NCI-H748 (cell line): ENCODE measurements around the gene ADAMTS17.

Experiments
- DNase-seq: peaks from one replicate; lab custom pipeline; 2025; ENCODE audit not compliant: unreplicated experiment; lab: John Stamatoyannopoulos, UW

The ADAMTS17 gene

DNA sequence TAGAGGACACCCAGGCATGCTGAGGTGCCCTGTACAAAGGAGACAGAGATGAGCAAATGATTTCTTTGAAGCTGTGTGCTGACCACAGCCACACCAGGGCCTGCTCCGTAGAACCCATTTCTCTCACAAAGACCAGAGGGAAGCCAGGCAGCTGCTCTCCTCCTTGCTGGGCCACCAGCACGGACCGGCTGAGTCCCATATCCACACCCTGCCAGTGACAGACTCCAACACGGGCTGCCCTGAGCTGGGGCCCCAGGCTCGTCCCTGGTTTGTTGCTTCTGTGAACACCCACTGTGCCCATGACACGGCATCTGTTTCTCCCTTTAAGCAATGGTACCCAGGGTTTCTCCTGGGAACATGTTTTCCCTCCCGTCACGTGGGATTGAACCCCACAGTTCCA is 284.5 kb downstream of the ADAMTS17 start:
- DNase-seq, result no peak

DNA sequence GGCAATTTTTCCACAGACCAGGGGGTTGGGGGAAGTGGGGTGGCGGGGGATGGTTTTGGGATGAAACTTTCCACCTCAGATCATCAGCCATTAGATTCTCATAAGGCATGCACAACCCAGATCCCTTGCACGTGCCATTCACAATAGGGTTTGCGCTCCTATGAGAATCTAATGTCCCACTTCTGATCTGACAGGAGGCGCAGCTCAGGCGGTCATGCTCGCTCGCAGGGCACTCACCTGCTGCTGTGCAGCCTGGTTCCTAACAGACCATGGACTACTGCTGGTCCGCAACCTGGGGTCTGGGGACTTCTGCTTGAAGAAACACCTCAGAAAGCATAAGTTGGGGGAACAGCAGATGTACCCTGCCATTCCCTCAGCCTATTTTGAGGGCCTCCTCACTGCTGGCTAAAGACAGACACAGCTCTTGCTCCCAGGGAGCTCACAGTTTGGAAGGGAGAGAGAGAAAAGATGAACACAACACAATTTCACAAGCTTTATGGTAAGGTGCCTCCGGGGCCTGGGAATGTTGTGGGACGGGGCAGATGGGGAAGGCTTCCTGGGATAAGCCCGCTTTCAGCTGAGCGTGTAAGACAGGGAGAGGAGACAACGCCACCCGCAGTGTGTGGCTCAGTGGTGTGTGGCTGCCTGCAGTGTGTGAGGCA is 285.2 kb downstream of the ADAMTS17 start:
- no peak for DNase-seq

DNA sequence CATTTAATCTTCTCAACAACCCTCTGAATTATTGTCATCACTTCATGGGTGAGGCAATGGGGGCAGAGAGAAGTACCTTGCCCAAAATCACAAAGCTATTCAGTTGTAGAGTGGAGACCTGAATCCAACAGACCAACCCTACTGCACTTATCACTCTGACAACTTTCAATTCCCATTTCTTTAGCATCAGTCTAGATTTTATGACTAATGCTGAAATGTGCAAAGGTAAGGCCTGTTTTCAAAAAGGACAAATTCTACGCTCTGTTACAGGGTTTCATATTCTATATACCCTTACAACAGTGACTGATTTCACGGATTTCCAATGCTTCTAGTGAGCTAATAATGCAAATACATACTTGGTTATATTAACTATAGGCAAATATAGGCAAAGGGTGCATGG is 286.0 kb downstream of the ADAMTS17 start:
- no peak for DNase-seq

DNA sequence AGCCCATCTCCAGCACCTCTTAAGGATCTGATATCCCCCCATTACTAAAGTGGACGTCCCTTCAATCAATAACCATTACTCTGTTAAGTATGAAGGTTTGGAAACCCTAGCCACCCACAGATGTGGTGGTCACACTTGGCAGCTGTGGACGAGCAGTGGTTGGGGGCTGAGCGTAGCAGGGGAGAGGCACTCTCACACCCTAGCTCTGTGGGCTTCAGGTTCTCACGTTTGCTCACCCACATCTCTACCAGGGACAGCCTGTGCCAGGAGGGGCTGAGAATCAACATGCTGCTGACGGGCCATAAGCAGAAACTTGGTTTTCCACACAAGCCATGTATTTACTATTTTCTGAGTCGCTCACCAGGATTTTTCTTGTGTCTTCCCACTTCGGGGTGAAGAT is 287.2 kb downstream of the ADAMTS17 start:
- no peak for DNase-seq

DNA sequence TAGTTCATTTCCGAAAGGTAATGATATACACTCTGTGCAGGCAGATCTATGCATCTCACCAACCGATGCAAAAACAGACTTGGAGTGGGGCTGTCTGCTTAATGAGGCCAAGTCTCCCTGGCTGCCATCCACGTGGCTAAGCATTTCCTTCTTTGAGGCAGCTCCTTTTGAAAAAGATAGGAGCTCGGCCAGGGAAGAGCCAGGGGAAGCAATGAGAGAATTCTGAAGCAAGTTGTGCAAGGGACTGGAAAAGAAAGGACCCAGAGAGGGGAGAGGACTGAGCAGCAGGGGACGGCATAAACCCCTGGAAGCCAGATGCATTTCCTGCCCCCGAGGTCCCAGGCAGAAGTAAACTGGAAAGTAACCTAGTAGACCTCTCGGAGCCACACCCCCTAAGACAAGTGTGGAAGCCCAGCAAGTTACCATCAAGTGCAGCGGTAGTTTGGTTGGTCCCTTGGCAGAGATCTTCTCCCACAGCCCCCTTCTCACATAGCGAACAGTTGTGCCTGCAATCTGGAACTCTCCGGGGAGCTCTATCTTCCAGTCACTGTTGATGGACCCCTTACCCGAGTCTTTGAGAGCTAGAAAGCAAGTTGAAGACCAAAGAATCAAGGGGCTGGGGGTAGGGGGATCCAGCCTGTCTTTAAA is 288.2 kb downstream of the ADAMTS17 start:
- no peak for DNase-seq

DNA sequence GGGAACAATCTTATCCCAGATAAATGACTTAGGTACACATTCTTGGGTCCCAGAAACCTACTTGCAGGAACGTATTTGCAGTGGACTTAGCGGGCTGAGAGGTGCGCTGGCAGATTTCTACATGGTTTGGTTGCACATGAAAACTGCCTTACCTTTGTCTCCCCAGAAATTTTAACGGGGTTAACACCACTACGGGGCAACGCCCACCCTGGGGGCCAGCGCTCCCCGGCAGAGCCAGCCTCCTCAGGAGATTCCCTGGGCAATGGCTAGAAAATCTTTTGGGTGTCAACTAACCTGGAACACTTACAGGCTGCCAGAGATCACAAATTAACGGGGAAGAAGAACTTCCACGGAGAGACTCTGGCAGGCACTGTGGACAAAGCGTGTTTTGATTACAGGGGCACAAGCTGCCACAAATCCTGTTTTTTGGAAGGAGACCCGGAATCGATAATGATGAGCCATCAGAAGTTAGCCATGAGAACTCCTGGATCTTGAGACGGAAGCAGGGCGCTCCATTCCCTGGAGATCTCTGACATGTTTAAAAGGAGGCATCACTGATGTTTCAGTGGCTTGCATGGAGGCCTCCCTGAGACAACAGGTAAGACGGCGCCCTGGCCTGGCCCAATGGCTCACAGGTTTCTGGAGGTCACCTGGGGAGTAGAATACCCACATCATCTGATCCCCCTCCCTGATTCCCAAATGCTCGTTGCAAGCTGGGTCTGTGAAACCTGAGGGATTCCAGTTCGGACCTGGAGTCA is 288.9 kb downstream of the ADAMTS17 start:
- DNase-seq, result no peak

DNA sequence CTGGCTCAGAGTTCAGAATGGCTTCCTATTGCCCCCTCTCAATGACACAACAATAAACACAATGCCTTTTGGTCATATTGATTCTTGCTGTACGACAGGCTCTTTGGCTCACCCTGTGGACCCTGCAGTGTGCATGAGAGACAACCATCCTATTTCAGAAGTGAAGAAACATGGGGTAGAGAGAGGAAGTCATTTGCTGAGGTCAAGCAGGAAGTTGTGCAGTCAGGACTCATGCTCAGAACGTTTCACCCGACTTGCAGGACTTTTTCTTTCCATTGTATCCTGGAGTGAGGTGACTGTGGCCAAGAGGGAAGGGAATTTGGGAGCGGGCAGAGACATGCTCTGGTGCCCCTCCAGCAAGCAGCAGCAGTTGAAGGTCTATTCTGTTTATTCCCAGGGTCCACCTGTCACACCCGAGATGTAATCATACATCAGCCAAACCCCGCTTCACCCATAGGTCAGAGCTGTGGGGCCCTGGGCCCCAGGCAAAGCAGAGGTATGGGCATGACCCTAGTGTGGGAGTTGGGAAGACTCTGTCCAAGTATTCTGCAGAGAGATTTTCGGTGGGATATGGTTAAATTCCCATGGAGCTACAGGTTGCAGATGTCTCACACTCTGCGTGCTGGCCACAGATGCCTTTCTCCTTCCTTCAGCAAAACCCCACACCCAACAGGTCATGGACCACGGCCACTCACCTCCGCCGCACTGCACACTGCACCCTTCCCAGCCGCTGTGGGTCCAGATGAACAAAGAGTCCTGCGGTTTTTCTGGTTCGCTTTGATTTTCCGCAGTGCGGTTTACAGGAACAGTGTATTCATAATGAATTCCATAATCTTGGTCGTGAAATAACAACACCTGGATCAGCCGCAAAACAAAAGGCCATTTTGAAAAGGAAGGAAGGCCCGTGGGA is 290.6 kb downstream of the ADAMTS17 start:
- no peak for DNase-seq

DNA sequence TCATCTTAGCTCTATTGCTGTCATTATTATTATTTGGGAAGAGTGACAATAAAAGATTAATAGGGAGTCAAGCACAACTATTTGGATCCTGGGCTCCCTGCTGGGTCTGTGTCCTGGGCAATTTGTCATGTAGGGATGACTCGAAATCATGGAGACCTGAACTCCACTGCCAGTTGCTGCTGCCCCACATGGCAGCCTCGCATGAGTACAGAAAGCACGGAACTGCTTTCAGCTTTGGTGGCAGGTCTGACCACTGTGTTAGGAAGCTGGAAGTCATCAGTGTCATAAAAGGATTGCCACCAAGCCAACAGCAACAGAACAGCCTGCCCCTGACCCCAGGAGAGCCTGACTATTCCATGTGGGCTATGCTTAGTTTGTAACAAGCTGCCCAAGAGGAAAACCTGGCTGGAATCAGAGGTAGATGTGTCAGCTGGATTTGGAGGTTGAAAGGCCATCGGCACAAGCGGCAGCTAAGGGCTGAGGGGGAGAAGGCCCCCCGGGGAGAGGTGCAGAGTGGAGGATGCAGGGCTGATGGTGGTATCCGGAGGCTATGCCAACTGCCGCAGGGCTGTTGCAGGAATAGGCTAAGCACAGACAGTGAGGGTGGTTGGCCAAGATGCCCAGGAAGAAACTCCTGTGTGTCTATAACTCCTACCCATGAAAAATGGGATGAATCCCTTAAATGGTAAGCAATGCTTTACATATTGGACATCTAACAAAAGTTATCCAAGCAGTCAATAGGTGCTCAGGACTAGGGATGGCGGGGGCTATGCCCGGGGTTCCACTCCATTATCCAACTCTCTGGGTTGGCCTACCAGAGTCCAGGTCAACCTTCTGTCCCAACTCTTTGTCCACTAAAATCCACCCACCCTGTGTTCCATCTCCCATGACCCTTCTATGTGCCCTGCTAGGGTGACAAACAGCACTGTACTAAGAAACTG is 291.6 kb downstream of the ADAMTS17 start:
- no peak for DNase-seq

DNA sequence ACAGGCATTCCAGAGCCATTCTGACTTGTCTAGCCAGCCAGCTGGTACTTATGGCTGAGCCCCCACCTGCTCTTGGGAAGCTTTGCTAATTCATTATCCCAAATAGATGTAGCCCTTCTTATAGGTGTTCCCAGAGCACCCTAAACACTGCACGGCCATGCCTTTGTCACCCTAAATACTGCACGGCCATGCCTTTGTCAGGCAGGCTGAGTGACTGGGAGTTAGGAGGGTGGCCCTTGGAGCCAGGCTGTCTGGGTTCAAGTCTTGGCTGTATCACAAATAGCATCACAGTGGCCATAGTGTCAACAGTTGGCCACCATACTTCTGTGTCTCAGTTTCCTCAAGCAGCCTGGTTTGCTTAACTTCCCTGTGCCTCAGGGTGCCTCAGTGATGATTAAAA is 292.3 kb downstream of the ADAMTS17 start:
- no peak for DNase-seq

DNA sequence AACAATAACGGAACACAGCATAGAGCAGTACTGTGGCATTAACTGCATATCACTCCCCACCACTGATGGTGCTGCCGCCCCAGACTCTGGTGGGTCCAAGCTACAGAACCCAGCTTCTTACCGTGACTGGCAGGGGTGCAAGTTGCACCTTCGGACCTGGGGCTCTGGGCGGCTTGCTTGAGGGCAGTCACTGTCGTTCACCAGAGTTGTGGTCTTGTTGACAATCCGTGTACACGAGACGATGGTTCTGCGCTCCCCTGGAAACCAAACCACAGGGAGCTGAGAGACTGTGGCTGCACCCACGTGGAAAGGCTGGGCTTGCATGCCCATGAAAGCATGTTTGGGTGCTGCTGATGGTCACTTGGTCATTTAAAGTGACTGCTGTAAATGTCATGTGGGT is 293.0 kb downstream of the ADAMTS17 start:
- DNase-seq, result no peak

DNA sequence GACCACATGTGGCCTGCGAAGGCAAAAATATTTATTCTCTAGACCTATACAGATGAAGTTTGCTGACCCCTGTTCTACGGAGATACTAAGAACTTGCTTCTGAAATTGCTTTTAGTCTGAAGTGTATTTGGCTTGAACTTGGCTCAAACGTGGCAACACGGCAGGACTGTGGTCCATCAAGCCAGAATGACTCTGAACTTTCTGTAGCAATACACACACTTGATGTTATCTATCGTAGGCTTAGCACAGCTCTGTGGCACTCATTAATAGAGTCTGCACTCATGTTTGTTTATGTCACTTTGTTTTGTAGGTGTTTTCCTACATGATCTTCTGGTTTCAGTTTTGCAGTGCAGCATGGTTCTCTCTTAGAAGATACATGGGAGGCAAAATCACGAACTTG is 298.1 kb downstream of the ADAMTS17 start:
- DNase-seq, result no peak

DNA sequence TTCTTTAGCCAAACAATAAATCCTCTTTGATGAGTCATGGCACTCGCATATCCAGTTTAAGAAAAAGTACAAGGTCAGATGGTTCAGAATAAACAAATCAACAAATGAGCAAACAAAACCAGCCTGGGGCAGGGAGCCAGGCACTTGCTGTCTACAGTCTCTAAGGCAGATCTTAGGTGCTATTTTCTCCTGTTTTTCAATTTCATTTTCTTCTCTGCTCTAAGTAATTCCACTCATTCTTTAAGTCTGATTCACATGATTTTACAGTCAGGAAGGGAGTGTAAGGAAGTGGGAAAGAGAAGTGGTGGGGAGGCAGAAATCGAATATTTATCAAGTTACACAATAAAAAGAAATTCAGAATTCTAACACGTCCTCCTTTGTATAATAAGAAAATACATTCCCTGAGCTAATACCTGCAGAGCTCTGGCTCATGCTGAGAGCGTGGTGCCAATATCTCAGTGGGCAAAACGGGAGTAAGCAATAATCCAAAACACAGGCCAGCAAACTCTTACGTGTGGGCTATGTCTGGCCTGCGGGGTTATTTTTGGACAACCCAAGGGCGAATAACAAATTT is 298.6 kb downstream of the ADAMTS17 start:
- DNase-seq, result no peak

DNA sequence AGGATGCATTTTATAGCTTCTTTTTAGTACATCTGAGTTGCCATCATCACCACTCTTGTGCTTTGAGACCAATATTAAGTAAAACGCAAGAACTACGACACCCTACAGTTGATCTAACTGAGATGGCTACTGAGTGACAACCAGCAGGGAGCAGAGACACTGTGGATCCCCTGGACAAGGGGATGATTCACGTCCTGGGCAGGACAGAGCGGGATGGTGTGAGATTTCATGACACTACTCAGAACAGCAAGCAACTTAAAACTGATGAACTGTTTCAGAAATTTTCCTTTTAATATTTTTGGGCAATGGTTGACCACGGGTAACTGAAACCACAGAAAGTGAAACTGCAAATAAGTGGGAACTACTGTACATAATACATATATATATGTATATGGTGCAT is 299.2 kb downstream of the ADAMTS17 start:
- DNase-seq, result no peak

DNA sequence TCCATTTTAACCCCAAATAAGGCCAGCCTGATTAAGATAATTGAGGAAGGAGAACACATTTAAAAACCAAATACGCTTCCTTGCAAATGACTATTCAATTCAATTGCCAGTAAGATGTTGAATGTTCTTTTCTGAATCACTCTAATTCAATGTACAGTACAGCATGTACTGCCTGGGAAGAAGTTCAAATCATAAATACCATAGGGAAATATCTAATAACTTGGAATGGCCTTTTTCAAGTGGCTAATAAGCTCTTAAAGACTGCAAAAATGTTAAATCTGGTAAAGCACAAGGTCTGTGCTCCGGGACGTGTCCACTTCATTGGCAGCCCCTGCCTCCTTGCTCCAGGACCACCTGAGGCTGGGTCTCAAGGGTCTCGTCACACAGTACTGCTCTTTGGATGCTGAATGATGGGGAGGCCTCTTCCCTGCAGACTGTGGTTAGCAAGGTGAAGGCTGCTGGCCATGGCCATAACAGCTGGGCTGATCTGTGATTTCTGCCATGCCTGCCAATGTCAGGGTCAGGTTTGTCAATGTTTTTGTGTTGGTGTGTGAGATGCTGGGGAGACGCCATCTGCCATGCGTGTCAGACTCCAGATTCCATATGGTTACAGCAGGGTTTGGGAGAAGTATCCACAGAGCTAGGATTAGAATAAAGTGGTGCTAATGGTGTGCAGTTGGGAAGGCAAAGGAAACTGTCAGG is 300.5 kb downstream of the ADAMTS17 start:
- no peak for DNase-seq

DNA sequence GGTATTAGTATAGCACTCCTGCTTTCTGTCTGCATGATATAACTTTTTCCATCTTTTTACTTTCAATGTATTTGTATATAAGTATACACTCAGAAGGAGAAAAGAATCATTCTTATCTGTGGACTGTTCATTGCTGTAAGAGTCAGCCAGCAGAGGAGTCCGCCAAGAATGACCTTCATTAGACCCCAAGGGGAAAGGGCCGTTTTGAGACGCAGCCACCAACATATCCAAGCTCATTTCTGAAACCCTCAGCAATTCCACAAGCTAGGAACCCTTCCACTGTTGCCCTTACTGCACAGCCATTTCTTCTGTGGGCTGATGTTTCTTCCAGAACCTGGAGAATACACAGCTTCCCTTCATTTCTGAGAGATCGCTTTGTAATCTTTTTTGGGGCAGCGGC is 301.8 kb downstream of the ADAMTS17 start:
- no peak for DNase-seq

DNA sequence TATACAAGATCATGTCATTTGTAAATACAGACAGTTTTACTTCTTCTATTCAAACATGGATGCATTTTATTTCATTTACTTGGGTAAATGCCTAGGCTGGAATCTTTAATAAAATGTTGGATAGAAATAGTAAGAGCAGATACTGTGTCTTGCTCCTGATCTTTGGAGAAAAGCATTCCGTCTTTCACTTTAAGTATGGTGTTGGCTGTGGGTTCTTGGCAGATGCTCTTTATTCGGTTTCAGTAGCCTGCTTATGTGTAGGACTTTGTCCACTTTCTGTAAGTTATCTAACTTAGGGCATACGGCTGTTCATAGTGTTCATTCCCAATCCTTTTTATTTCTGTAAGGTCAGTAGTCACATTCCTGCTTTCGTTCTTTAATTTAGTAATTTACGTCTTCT is 303.0 kb downstream of the ADAMTS17 start:
- DNase-seq, result no peak

DNA sequence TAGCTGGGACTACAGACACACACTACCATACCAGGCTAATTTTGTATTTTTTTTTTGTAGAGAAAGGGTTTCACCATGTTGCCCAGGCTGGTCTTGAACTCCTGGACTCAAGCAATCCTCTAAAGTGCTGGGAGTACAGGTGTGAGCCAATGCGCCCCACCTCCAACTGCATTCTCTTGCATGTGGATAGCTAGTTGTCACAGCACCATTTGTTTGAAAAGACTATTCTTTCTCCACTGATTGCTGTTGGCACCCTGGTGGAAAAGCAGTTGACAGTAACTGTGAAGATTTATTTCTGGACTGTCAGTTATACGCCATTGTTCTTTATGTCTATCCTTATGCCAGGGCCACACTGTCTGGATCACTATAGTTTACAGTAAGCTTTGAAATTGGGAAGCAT is 303.9 kb downstream of the ADAMTS17 start:
- no peak for DNase-seq

DNA sequence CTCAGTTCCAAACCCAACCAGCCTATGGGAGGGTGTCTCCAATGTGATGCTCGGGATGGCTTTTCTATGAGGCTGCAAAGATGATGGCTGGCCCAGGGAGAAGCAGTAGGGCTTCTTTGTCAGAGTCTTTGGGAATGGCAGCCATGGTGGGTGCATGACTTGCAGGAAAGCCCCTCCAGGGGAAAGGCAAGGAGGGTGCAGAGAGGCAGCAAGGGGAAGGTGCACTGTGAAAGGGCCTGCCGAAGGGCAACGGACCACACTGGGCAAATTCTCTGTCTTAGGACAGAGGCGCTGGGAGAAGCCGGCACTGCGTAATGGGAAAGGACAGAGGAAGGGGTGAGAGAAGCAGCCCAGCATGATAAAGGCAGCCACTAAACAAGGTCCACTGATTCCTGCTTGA is 305.8 kb downstream of the ADAMTS17 start:
- DNase-seq, result no peak

DNA sequence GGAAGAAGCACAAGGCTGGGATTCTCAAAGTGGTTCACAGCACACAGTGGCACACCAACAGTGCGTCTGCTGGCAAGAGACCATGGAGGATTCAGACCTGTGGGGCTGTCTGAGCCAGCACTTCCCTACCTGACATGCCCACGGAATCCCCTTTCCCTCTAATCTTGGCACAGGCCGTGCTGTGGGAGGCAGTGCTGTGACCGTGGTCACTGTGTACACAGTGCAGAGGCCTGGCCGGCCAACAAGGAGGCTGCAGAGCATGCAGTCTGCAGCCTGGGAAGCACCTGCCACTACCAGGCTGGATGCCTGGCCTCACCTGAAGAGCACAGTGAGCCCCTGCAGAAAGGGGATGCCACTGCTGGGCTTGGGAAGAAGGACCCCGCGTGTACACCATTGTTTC is 307.6 kb downstream of the ADAMTS17 start:
- no peak for DNase-seq
